B cell (primary cell): ENCODE measurements around the gene TTLL5. TPM values are rescaled to one million over a fixed set of nuclear protein-coding genes. Genes with fewer than 3 reads are reported as not detected.

Experiments used
- ATAC-seq: fragments of 200-7000 bp; cut with Tn5 transposase; one replicate; pipeline ENCODE4 v1.10.0; 2021; ENCODE audit warnings: low read depth, mild to moderate bottlenecking, moderate number of reproducible peaks, moderate library complexity
- CTCF ChIA-PET: fragments of 350-600 bp; sonication (Branson Sonifier 250); formaldehyde crosslinking; loops from one replicate; lab custom pipeline; 2021; ENCODE audit warnings: antibody characterized with exemption, inconsistent platforms; lab: Charles Lee
- POLR2A ChIA-PET: fragments of 350-600 bp; sonication (Branson Sonifier 250); formaldehyde crosslinking; loops from one replicate; lab custom pipeline; 2021; ENCODE audit warnings: antibody characterized with exemption; lab: Charles Lee
- DNase-seq: peaks from one replicate; pipeline ENCODE4 v3.0.0; 2013
- H2AFZ ChIP-seq: 2 replicates; pipeline ENCODE4 v1.6.1; 2012; ENCODE audit warnings: mild to moderate bottlenecking, low read depth, low read length; ENCODE audit not compliant: insufficient read depth, poor library complexity, severe bottlenecking
- H3K27ac ChIP-seq, 2 donors: 1 replicate in 1 of 2; 2 replicates in 1 of 2; pipeline ENCODE4 v1.5.1; 2012 to 2013; ENCODE audit warnings: low read length in 2 of 2, mild to moderate bottlenecking in 2 of 2, moderate library complexity in 1 of 2
- H3K27me3 ChIP-seq, 4 experiments: fragments of 200-600 bp in 1 of 4; sonication (generic) in 1 of 4; replicated peaks in 1 of 4; 1 replicate in 2 of 4; 2 replicates in 2 of 4; pipeline versions ENCODE4 v1.6.1 to v1.7.0; 2013 to 2016; ENCODE audit warnings: low read length in 3 of 4, mild to moderate bottlenecking in 2 of 4, mixed read lengths in 1 of 4, moderate library complexity in 1 of 4; ENCODE audit not compliant: insufficient read depth in 4 of 4, control insufficient read depth in 3 of 4; ENCODE audit errors: control extremely low read depth in 1 of 4
- H3K36me3 ChIP-seq, 2 experiments: replicated peaks in 1 of 2; 1 replicate in 1 of 2; 2 replicates in 1 of 2; pipeline versions ENCODE4 v1.6.1 to v1.7.1; 2013; ENCODE audit warnings: low read length in 1 of 2; ENCODE audit not compliant: insufficient read depth in 2 of 2, control insufficient read depth in 1 of 2; ENCODE audit errors: control extremely low read depth in 1 of 2, extremely low read depth in 1 of 2
- H3K4me1 ChIP-seq, 2 donors: fragments of 200-600 bp in 1 of 2; sonication (generic) in 1 of 2; 1 replicate in 1 of 2; 2 replicates in 1 of 2; pipeline versions ENCODE4 v1.5.1 to v1.6.1; 2013 to 2017; ENCODE audit warnings: low read length in 2 of 2; ENCODE audit not compliant: control insufficient read depth in 2 of 2, insufficient read depth in 2 of 2
- H3K4me2 ChIP-seq: replicated peaks from 2 replicates; pipeline ENCODE3; 2012; ENCODE audit warnings: mild to moderate bottlenecking, low read depth, low read length; ENCODE audit not compliant: poor library complexity, severe bottlenecking
- H3K4me3 ChIP-seq, 5 experiments: fragments of 200-600 bp in 1 of 5; sonication (generic) in 1 of 5; 1 replicate in 3 of 5; 2 replicates in 2 of 5; pipeline versions ENCODE4 v1.5.1 to v1.7.0; 2011 to 2016; ENCODE audit warnings: low read length in 4 of 5, mild to moderate bottlenecking in 4 of 5, low read depth in 2 of 5, control low read depth in 1 of 5, moderate library complexity in 1 of 5; ENCODE audit not compliant: insufficient read depth in 1 of 5; ENCODE audit errors: control extremely low read depth in 1 of 5, extremely low read depth in 1 of 5
- H3K79me2 ChIP-seq: fragments of 200-600 bp; sonication (generic); one replicate; pipeline ENCODE4 v1.6.0; 2016; ENCODE audit warnings: low read length; ENCODE audit not compliant: control insufficient read depth, insufficient read depth
- H3K9ac ChIP-seq: fragments of 200-600 bp; sonication (generic); 2 replicates; pipeline ENCODE4 v1.6.1; 2017; ENCODE audit warnings: mild to moderate bottlenecking, low read length, moderate library complexity
- H3K9me3 ChIP-seq, 3 donors: one replicate each; pipeline versions ENCODE4 v1.6.1 to v1.7.1; 2013; ENCODE audit warnings: low read length in 2 of 3; ENCODE audit not compliant: control insufficient read depth in 2 of 3, insufficient read depth in 1 of 3; ENCODE audit errors: control extremely low read depth in 1 of 3
- H4K20me1 ChIP-seq: 2 replicates; pipeline ENCODE4 v1.6.0; 2012; ENCODE audit warnings: mild to moderate bottlenecking, low read length; ENCODE audit not compliant: insufficient read depth, control insufficient read depth, poor library complexity, severe bottlenecking
- H3K27ac Mint-ChIP-seq: one replicate; pipeline ENCODE4 v1.8.0; 2021; ENCODE audit warnings: mixed read lengths
- H3K27me3 Mint-ChIP-seq: one replicate; pipeline ENCODE4 v1.8.0; 2021; ENCODE audit warnings: mixed read lengths
- H3K4me1 Mint-ChIP-seq: one replicate; pipeline ENCODE4 v1.8.0; 2021; ENCODE audit warnings: mixed read lengths
- H3K4me3 Mint-ChIP-seq: one replicate; pipeline ENCODE4 v1.8.0; 2021; ENCODE audit warnings: mixed read lengths
- H3K9me3 Mint-ChIP-seq: one replicate; pipeline ENCODE4 v1.8.0; 2022; ENCODE audit warnings: mixed read lengths; ENCODE audit not compliant: insufficient read depth
- EZH2 ChIP-seq: IDR thresholded peaks from 2 replicates; pipeline ENCODE4 v1.6.1; 2012; ENCODE audit warnings: borderline replicate concordance, low read depth, mild to moderate bottlenecking, moderate library complexity, low read length; ENCODE audit not compliant: insufficient read depth, poor library complexity, severe bottlenecking
- WGBS: methylation state at CpG from one replicate; pipeline ENCODE4 v1.1.5; 2013; ENCODE audit warnings: missing lambda C conversion rate; ENCODE audit not compliant: insufficient coverage; 5-methylcytosine and 5-hydroxymethylcytosine counted together
- intact Hi-C: fragments of 100-400 bp; cut with micrococcal nuclease; formaldehyde crosslinking; loops from one replicate; pipeline ENCODE4 v1.10.0; 2022
- polyA plus RNA-seq: library from polyadenylated mRNA; depleted of rRNA; stranded (reverse); fragments of >200 nt; gene quantifications from 2 replicates; pipeline ENCODE4 v1.2.3, GENCODE V29; 2012
- total RNA-seq, 2 donors: library from RNA; stranded (reverse); fragments of 120-200 nt in 1 of 2; gene quantifications; 1 replicate in 1 of 2; 2 replicates in 1 of 2; pipeline versions ENCODE4 v1.2.3 to v1.2.4, GENCODE V29; 2013 to 2022
- TF ChIP-seq, protein P1 (sequence below): fragments of 200-600 bp; IDR thresholded peaks from one replicate; pipeline ENCODE4 v1.8.0; 2022; ENCODE audit warnings: antibody characterized with exemption, mild to moderate bottlenecking

TTLL5 gene
- total and polyA plus RNA-seq, 2 donors (not counting 1 experiment from before 2014, with no cell fraction given), result 10.9 to 50.9 TPM

DNA sequence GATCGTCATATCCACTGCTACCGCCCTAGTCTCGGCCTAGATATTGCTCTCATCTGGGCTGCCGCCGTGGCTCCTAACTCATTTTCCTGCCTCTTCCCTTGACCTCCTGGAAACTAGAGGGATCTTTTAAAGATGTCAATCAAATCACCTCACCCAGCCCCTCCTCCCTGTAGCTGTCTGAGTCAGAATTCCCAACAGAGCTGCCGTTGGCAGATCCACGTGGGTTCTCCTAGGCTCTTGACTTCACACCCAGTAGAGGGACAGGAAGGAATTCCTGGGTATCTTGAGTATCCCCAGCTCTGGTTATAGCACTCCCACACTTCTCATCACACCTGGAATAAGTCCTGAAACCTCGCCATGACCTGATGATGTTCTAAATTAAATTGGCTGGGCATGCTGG lies 308.8 kb downstream of the TTLL5 start:
- POLR2A ChIA-PET, result no interaction called here
- Histone ChIP-seq H3K4me3 (no peak overlapping the region), H3K79me2 (no peaks in the 10 kb centered on the region), H3K4me2 (no peak overlapping the region), H4K20me1 (no peaks in the 10 kb centered on the region), H3K9me3 (no peaks in the 10 kb centered on the region), H3K4me1 (peaks cover 4 to 7% of the 10 kb centered on the region in 2 donors), H3K27me3 (no peaks in the 10 kb centered on the region), H3K9ac (no peak overlapping the region), H3K27ac (no peak overlapping the region), H2AFZ (no peak overlapping the region), H3K36me3 (peaks cover 0 to 8% of the 10 kb centered on the region in 2 experiments)
- Mint-ChIP-seq H3K4me1 (peaks cover 9% of the 10 kb centered on the region), H3K9me3 (no peaks in the 10 kb centered on the region), H3K27me3 (no peaks in the 10 kb centered on the region), H3K27ac (no peak overlapping the region), H3K4me3 (no peak overlapping the region)
- CTCF ChIA-PET, result interaction anchor here (0.8 to 2.2 kb wide), 3 partner anchors 10 to 59 kb away, joined by 3 to 11 read pairs (median 4); no protein-coding TSS in a partner anchor
- TF ChIP-seq EZH2, result no peak
- TF ChIP-seq, protein P1, sequence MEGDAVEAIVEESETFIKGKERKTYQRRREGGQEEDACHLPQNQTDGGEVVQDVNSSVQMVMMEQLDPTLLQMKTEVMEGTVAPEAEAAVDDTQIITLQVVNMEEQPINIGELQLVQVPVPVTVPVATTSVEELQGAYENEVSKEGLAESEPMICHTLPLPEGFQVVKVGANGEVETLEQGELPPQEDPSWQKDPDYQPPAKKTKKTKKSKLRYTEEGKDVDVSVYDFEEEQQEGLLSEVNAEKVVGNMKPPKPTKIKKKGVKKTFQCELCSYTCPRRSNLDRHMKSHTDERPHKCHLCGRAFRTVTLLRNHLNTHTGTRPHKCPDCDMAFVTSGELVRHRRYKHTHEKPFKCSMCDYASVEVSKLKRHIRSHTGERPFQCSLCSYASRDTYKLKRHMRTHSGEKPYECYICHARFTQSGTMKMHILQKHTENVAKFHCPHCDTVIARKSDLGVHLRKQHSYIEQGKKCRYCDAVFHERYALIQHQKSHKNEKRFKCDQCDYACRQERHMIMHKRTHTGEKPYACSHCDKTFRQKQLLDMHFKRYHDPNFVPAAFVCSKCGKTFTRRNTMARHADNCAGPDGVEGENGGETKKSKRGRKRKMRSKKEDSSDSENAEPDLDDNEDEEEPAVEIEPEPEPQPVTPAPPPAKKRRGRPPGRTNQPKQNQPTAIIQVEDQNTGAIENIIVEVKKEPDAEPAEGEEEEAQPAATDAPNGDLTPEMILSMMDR, result no peak
- ATAC-seq (no peak), DNase-seq (no peak)
- intact Hi-C loops, result no loop called here
- WGBS, result 95% methylated on average over 6 of the region's 8 CpGs

DNA sequence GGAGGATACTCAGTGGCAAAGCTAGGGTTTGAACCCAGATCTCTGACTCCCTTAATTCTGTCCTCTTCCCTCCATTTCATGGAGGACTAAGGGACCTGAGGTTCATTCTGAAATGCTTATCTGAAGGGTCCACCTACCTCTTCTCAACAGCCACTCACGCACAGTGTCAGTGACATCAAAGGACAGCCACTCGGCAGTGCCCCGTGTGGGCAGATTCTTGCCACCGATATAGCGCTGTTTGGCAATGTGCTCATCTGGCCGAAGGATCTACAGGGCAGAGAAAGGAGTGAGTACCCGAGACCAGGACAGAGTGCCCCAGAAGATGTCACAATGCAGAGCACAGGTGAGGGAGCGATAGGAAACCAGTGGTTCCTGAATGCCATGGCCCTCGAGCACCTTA lies 309.9 kb downstream of the TTLL5 start:
- TF ChIP-seq, protein P1, result no peak
- no peak for TF ChIP-seq EZH2
- CTCF ChIA-PET, result interaction anchor here (1.3 to 2.2 kb wide), 3 partner anchors 9 to 64 kb away, joined by 3 to 11 read pairs (median 4); no protein-coding TSS in a partner anchor
- no peak for DNase-seq

More for the DNA sequence above, 309.9 kb downstream of the TTLL5 start:
- H3K9me3 Mint-ChIP-seq, result no peaks in the 10 kb centered on the region
- Histone ChIP-seq H3K79me2 (no peaks in the 10 kb centered on the region), H3K36me3 (peaks cover 0 to 3% of the 10 kb centered on the region in 2 experiments), H3K27ac (no peak overlapping the region), H3K4me1 (peaks cover 0 to 1% of the 10 kb centered on the region in 2 donors), H3K27me3 (no peaks in the 10 kb centered on the region), H3K9ac (no peak overlapping the region), H3K9me3 (no peaks in the 10 kb centered on the region), H4K20me1 (no peaks in the 10 kb centered on the region), H3K4me3 (no peak overlapping the region), H2AFZ (no peak overlapping the region), H3K4me2 (no peak overlapping the region)
- intact Hi-C loops, result no loop called here
- H3K4me1 Mint-ChIP-seq, result peaks cover 9% of the 10 kb centered on the region
- 95% methylated on average over 9 of the region's 9 CpGs for WGBS
- no peak overlapping the region for H3K27ac Mint-ChIP-seq
- no peak overlapping the region for H3K4me3 Mint-ChIP-seq
- no peak for ATAC-seq
- H3K27me3 Mint-ChIP-seq, result no peaks in the 10 kb centered on the region
- POLR2A ChIA-PET, result no interaction called here
